Activated CD4-positive, alpha-beta T cell treated with anti-CD3 and anti-CD28 coated beads, Interleukin-2, amount 50 U/mL, for 4 hours (primary cell): ENCODE measurements around the gene CDKN1C.
A peak's percentile ranks its signal among the peaks of the same experiment; 100 is the strongest.

Source experiments
- DNase-seq, 2 experiments: peaks; one replicate each; pipeline ENCODE4 v3.0.0-alpha.2; 2020

Gene CDKN1C

DNA sequence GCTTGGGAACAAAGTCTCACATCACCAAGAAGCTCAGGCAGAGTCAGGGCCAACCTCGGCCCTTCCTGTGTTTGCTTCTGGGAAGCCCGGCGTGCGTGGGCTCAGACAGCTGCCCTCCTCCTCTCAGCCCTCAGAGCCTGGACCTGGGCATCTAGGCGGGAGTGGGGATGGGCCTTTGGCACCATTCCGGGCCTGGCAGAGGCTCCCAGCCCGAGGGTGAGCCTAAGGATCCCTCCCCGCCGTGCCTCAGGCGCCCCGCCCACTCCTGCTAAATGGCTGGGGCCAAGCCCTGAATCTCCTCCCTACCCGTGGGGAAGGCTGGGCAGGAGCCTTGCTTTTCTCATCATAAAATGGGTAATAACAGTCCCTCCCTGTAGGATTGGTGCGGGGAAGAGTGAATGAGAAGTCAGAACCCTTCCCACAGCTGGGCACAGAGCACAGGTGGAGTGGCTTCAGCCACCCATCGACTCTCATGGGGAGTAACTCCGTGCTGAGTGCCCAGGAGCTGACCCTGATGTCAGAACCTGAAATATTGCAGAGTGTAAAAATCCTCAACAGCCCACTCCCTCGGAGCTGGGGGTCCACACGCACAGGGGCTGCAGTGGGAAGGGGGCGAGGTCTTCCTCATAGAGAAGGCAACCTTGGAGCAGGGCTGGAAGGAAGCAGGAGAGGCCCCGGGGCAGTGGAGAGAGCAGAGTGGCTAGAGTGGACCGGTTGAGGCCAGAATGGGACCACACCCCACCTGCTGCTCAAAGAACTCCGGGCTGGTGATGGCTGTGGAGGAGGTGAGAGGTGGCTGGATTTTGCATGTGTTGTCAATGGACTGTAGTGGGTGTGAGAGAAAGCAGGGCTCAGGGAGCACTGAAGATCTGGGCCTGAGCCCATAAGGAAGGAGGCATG, 18.8 kb upstream of the CDKN1C start:
- no peak for DNase-seq

DNA sequence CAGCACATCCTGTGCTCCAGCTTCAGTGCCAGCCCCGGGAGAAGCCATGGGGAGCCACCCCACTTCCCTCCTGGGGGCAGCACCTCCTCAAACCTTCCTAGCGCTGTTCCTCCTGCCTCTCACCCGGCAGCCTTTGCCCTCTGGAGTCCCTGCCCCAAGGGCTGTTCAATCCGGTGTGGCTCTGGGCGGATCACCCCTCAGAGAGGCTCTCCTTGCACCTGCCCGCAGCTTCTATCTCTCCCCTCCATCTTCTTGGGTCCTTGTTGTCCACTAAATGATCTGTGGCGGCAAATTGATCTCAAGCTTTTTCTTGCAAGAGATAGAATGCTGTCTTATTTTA, 18.1 kb upstream of the CDKN1C start:
- DNase-seq = no peak

DNA sequence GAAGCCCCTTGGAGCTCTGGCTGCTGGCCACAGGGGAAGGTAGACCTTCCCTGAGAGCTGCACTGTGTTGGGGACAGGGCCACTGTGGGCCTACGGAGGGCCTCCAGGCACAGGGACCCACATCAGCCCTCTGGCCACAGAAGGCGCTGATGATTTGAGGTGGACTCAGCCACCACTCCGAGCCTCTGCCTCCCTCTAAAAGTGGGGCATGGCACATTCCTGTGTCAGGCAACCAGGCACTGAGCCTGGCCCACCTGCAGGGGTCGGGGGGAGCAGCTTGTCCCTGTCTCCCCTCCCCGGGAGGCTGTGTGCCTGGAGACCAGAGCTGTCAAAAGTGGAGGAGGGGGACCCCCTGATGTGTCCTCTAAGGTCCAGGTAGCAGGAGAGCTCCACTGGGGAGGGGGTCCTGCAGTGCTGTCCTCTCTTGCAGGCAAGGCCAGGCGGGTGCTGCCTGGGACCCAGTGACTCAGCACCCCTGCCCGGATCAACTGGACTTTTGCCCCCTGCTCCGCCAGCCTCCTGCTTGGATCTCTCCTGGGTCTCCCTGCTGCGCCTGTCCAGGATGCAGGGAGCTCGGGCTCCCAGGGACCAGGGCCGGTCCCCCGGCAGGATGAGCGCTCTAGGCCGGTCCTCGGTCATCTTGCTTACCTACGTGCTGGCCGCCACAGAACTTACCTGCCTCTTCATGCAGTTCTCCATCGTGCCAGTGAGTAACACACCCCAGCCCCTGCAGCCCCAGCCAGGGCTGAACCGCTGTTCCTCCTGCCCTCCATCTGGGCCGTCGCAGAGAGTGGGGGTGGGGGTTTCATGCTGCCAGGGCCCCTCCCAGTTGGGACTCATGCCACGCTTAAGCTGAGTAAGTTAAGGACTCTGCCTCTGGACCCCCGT, 17.5 kb upstream of the CDKN1C start:
- no peak for DNase-seq

DNA sequence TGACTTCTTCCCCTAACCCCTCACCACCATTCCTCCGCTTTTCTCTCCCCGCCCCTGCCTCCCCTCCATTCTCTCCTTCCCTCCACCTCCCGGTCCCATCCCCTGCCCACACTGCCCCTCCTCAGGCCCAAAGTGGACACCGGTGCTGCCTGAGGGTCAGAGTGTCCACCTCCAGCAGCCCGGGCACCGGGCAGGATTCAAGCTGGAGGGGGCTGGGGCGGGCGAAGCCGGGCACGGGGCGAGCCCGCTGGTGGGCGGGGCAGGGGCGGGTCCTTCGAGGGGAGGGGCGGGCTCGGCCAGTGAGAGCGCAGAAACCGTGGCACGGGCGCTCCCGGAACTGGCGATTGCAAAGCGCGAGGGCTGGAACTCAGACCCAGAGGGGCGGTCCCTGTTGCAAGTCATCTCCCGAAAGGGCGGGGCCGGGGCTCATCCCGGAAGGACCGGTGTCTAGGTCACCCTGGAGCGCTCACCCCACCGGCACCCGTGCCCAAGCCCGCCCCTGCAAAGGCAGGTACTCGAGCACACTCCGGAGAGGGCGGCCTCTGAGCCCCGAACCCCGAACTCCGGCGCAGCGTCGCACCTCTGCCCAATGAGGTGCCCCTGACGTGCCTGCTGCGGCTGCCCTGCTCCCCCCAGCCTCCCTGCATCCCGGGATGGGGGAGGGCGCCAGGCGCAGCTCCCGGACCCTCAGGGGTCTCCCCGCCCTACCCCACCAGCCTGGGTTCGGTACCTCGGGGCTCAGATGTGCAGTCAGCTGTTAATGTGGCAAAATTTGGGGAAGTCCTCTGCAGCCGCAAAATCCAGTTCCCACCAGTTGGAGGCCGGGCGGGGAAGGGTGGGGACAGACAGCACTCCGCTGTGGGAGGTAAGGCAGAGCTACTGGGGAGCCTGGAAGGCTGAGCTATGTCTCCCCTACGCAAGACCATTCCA, 16.5 kb upstream of the CDKN1C start:
- peak; percentile 79 to 82 for DNase-seq

DNA sequence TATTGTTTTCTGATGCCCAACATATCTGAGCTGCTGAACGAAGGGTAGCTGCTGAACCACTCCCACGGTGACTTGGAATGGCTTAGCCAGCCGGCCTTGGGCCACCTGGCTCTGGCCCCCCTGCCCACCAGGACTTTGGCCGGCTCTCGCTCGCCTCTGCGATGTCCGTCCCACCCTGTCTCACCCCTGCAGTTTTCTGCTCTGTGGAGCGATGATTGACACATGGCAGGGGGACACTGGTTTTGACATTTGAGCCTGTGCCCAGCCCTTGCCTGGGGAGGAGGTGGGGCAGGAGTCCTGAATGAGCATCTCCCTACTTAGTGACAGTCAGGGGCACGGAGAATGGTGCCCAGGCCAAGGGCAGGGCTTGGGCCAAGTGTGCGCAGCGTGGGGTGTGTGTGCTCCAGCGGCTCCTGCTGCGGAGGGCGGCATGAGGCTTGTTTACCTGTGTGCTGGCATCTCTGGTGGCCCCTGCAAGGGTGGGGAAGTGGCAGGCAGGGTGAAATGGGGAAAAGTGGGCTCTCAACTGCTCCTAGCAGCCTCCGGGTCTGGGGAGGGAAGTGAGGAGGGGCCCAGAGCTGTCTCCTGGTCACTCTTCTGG, 15.7 kb upstream of the CDKN1C start:
- no peak for DNase-seq

DNA sequence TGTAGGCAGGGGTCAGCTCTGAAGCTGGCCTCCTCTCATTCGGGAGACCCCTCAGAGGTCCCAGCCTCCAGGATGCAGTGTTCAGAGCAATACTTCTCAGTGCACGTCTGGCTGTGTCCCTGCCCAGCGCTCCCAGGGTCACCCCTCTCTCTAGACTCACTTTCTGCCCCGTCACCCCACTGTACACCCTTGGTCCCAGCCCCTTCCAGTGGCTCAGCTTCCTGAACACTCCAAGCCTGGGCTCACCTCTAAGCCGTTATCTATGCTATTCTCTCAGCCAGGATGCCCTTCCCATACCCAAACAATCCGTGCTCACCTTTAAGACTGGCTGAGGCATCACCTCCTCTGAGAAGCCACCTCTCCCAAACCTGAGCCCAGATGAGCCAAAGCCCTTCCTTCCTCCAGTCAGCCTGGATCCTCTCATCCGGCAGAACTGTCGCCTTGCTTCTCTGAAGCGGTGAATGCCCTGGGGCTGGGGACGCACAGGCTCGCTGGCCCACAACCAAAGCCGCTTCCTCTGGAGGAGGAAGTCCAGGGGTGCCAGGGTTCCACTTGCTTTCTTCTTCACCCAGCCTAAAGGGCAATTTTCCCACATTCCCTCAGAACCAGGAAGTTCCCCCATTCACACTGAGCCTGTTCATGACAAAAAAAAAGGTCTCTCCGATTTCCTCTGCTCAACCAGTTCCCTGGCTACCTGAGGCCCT, 13.7 kb upstream of the CDKN1C start:
- DNase-seq = no peak

DNA sequence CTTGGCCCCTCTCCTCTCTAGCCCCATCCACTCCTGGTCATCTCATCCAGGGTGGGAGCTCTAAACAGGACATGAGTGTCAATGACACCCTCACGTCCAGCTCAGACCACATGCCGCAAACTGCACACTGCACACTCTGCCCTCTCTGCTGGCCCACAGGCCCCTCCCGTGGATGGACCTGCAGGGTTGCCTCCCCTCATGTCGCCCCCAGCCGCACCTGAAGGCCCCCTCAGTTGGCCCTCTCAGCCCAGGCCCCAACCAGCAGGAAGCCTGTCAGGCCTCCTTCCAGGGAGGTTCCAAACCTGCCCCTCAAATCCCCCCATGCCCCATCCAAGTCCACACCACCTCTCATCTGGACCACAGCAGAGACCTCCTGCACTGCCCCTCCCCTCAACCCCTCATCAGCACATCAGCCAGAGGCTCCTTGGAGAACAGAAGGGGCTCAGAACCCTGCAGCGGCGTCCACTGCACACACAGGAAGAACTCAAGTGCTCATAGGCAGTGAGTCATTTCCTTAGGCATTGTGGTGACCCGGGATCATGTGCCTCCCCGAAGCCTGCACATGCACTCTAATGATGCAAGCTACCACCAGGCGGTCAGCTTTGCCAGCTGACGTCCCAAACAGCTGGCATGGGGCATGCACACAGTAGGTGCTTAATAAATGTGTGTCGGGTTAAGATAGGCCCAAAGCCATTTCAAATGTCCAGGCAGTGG, 12.9 kb upstream of the CDKN1C start:
- peak in 1 of 2 experiments; percentile 34 for DNase-seq

DNA sequence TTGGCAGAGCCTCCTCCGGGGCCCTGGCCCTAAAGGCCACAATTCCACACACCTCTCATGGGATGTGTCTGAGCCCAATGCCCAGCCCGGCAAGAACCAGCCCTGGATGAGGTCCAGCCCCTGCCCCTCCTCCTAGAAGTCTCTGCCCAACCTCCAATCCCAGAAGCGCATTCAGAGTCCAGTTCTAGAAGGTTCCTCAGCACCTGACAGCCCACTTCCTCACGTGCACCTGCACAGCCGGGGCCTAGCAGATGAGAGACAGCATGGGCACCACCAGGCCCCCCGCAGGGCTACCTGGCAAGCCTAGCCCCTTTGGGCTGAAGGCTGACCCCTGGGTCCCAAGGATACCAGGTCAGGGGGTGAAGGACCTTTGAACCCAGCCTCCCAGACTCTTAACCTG, 11.5 kb upstream of the CDKN1C start:
- DNase-seq = no peak

DNA sequence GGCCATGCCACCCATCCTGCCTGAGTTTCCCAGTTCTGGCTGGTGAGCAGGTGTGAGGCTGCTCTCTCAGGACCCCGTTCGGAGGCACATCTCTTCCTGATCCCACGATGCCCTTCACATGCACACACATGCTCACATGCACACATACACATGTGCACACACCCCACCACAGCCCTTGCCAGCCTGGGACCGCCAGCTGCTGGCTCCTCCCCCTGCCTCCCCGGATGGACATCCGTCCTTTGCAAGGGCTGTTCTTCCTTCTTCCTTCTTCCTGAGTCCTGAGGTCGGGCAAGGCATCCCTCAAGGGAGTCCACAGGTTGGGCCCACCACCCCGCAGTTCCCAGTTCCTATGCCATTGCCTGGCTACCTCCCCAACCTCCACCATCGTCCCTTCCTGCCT, 10.5 kb upstream of the CDKN1C start:
- DNase-seq = no peak

DNA sequence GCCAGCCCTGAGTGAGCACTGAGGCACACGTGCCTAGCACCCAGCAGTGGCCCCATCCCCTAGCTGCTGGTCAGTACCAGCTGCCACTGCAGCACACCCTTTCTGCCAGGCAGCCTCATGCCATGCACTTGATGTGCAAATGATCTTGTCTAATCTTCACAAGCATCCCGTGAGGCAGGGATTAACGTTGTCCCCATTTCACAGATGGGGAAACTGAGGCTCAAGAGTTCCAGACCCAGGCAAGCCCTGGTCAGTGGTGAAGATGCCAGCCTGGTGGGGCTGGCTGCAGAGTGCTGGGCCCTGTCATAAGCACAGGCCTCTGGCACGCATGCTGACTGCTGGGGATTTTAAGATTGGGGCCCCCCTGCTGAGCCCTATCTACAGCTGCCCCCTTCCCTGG, 8.4 kb upstream of the CDKN1C start:
- no peak for DNase-seq

DNA sequence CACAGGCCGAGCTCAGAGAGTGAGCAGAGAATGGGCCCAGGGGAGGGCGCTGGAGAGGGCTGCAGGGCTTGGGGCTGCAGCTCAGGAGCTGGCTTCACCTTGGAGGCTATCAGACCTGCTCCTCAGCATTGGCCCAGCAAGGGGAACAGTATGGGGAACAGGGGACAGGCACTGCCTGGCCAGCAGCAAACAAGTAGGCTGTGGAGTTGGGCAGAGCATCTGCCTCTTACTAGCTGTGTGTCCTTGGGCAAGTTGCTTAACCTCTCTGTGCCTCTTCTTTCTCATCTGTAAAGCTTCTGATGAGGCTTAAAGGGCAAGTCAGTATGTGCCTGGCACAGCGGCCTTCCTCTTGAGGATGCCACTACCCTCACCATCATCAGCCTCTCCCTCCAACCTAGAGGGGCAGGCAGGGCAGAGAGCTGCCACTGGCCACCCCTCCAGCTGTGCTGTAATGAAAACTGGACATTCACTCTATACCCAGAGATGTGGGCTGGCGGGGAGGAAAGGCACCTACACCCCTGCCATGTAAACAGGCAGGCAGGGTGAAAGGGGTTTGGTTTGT, 7.5 kb upstream of the CDKN1C start:
- DNase-seq = no peak

DNA sequence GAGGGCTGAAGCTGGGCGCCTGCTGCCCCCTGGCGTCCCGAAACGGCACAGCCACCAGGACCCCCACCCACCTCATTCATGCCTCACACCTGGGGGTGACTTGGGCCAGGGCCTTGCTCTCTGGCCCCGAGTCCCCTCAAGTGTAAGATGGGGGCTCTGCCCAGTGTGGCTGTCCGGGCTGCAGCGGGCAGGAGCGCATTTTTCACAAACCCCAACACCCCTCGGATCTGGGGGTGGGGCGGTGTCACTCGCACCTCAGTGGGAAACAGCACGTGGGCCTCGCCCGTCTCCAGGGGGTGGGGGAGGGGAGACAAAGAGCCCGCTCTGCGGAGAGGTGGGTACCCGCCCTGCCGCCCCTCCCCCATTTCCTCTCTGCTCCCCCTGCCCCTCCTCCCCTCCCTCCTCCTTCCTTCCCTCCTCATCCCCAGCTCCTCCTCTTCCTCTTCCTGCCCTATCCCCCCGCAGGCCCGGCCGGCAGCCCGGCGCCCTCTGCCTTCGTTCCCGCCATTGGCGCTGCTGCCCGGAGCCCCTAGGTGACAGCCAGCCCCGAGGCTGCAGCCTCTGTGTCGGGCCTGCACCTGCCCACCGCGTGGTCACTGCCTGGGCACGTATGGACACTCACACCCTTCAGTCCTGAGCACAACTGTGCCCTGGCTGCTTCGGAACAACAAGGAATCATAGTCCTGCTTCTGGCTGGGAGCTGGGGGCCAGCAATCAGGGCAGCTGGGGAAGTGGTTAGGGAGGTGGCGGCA, 6.8 kb upstream of the CDKN1C start:
- peak; percentile 50 to 52 for DNase-seq

DNA sequence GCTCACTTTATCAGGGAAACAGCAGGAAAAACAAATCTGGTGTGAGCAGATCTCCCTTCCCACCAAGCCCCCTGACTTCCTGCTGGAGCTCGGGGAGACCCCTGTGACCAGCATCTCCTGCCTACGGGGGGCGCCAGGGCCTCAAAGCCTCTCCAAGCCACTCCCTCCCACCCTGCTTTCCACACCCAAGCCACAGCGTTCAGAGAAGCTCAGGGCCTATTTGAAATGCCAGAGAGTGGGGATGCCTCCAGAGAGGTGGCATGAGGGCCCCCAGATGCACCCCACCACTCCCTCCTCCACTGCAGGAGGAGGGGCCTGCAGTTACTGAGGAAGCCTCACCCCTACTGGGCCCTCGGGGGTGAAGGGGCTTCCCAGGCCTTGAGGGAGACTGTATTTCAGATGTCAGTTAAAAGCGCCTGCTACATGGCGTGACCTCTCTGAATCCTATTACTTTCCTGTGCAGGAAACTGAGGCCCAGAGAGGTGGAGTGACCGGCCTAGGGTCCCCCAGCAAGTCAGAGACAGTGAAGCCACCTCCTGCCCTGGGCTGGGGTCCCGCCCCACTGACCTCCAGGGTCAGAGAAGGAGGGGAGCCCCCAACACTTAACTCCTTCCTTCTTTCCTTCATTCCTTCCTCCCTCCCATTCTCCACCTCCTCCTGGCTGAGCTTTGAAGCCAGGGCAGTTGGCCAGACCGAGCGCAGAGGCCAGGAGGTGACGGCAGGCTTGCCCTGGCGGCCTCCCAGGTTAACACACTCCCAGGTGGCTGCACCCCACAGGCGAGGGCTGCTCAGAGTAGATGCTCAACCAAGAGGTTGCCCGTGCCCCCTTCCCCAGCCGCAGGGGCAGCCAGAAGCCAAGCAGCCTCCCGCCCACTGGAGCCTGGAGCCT, 6.0 kb upstream of the CDKN1C start:
- DNase-seq = no peak

DNA sequence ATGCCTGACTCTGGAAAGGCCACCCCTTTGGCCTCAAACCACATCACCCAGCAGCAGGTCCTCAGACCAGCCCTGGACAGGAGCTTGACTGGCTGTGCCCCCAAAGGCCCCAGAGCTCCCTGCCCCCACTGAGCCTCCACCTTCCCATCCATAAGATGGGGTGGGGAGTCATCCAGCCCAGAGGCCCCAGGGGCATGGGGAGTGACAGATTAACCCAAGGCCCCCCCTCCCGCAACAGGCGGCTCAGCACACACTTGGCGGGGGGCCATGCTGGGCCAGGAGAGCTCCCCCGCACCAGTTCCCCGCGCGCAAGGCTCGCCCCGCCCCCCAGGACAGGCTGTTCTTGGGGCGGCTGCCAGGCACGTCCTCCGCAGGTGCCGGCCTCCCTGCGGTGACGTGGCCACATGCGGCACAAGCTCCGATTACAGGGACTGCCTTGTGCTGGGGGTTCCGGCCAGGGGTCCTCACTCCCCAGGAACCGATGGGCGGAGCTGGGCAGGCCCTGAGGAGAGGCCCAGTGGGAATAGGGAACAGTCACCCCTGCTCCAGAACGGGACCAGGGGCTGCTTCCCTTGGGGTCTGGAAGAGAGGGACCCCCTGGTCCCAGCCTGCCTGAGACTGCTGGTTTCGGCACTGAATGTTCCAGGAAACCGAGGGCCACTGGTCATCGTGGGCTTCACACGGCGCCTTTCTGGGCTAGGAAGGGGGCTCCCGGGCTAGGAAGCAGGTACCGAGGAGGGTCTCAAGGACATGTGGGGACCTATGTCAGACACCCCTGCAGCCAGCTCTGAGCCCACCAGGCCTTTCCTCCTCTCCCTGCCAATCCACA, 5.1 kb upstream of the CDKN1C start:
- no peak for DNase-seq

DNA sequence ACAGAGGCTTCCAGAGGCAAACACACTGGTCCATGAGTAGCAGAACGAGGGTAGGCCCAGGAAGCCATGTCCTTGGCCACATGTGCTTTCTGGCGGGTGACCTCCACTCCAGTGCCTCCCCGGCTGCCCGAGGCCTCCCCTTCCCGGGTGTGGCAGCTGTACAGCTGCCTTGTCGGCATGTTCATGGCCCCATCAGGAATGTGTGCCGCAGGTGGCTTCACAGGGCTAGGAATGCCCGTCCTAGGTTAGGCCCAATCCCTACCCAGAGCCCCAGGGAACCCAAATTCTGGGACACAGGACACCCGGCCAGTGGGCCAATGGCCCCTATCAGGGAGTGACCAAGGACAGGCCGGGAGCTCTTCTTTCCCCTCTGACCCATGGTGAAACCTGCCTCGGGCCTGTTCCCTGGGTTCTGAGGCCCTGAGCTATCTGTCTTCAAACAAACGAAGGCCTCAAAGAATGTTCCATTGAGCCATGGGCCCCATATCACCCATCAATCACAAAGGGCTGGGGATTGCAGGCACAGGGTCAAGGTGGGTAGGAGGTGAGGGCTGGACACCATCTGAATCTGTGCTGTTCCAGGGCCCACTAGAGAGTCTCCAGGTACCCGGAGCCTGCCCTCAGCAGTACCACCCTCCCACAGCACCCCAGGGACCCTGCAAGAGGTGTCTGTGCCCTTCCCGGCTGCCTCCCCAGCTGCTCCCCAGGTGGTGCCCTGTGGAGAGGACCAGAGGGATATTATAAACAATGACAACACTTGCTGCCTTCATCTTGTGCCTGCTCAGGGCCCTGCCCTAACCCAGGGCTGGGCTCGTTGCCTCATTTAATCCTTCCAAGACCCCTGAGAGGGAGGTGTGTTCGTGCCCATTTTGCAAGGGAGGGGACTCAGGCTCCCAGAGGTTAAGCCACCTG, 4.0 kb upstream of the CDKN1C start:
- DNase-seq = no peak

DNA sequence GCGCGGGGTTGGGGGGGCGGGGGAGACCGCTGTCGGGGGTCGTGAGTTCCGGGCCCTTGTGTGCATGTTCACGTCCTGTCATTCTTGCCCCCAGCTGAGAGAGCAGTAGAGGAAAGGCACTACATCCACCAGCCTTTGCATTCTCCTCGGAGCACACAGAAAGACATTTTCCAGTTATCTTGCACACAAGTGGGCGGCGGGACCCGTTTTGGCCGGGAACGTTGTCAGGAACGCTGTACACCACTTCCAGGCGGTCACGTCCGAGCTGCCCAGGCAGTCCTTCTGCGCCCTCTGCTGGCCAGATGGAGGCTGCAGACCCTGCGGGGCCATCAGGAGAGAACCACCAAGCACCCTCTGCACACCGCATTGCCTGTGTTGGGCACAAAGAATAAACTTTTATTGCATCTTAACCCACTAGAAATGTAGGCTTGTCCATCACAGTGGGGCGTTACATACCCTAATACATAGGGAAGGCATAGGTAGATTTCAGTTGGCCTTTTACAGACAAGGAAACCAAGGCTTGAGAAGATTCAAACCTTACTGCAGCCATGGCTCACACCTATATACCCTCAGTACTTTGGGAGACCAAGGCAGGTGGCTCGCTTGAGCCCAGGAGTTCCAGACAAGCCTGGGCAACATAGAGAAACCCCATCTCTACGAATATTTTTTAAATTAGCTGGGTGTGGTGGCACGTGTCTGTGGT, 2.8 kb upstream of the CDKN1C start:
- peak; percentile 82 to 86 for DNase-seq
